GM10266 (cell line): ENCODE results near the gene SYNGR3.

ENCODE experiments used
- DNase-seq: peaks from one replicate; pipeline ENCODE4 v3.0.0; 2012; ENCODE audit errors: extremely low spot score
- TF ChIP-seq, protein P1 (sequence below): IDR thresholded peaks from 2 replicates; pipeline ENCODE4 v1.5.1; 2012; ENCODE audit warnings: mild to moderate bottlenecking, low read depth; ENCODE audit not compliant: control insufficient read depth, insufficient read depth; ENCODE audit errors: missing control alignments

The SYNGR3 gene

DNA sequence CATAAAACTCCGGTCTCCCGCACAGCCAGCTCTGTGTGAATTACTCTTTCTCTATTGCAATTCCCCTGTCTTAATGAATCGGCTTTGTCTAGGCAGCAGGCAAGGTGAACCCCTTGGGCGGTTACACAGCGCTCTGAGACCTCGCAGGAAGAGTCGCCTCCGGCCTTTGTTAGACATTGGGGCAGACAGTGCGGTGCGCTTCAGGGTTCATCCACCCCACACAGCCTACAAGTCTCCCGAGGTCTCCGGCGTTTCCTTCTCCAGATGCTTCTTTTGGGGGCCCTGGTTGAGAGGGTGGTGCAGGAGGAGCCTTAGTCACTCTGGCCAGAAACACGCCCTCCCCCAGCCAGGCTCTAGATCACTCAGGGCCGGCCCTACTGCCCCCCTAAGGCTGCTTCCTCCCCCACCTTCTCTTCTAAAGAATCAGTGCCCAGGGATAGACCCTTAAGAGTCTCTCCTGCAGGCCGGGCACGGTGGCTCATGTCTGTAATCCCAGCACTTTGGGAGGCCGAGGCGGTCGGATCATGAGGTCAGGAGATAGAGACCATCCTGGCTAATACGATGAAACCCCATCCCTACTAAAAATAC lies 45.1 kb upstream of the SYNGR3 start:
- TF ChIP-seq, protein P1, sequence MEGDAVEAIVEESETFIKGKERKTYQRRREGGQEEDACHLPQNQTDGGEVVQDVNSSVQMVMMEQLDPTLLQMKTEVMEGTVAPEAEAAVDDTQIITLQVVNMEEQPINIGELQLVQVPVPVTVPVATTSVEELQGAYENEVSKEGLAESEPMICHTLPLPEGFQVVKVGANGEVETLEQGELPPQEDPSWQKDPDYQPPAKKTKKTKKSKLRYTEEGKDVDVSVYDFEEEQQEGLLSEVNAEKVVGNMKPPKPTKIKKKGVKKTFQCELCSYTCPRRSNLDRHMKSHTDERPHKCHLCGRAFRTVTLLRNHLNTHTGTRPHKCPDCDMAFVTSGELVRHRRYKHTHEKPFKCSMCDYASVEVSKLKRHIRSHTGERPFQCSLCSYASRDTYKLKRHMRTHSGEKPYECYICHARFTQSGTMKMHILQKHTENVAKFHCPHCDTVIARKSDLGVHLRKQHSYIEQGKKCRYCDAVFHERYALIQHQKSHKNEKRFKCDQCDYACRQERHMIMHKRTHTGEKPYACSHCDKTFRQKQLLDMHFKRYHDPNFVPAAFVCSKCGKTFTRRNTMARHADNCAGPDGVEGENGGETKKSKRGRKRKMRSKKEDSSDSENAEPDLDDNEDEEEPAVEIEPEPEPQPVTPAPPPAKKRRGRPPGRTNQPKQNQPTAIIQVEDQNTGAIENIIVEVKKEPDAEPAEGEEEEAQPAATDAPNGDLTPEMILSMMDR = no peak
- DNase-seq = no peak

DNA sequence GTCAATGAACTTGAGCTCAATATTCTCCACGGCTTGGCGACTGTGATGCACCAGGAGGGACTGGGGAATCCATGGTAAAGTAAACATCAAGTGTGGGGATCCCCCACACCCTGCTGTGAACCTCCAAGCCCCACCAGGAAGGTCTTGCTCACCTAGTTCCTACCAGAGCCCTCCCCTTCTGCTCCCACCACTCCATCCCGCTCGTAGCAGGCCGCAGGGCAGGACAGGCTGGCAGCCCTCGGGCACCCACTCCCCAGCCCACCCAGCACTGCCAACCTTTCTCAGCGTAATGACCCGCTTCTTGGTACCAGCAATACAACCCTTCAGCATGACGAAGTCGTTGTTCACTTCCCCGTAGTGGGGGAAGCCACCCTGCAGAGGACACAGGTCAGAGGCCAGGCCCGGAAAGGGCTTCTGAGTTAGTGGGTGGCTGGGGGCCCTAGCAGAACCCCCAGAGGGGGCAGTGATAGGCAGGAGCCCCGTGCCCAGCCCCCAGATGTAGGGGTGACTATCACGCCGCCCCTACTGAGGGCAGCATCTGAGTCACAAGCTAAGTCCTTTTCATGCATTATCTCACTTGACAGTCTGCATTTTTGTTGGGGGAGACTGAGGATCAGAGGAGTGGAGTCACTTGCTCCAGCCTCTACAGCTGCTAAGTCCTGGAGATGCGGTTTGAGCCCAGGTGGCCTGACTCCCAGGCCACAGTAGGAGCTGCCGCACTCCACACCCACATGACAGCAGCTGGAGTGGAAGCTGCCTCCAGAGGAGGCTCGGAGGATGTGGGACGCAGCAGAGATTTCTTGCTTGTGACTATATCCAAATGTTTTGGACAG lies 44.0 kb upstream of the SYNGR3 start:
- DNase-seq = no peak
- TF ChIP-seq, protein P1 = no peak

DNA sequence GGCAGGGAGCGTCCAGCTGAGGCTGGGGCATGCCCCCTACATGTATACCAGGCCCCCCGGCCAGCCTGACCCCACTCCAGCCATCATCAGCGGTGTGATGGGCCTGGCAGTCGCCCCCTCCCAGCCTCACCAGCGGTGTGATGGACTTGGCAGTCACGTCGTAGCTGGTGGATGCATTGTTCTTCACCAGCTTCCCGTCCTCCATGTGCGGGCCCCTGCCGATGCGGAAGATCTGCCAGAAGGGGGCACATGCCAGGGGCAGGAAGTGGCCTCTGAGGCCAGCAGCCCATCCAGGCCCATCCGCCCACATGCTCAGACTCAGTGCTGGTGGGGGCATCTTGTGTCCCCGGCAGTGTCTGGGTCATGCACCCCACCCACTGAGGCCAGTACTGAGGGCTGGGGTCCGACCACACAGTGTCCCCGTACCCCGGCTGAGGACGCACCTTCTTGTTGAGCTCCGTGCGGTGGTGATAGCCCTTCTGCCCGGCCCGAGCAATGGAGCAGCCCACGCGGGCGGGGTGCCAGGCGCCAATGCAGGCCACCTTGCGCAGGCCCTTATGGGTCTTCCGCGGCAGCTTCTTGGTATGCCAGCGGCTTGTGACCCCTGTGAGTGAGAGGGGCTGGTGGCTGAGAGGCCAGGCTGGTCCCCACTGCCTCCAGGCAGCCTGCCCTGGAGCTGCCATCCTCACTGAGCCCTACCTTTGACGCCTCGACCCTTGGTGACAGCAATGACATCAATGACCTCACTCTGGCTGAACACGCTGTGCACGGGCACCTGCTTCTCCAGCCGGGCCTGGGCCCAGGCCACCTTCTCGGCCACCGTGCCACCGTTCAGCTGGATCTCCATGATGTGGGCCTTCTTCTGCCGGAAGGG lies 43.0 kb upstream of the SYNGR3 start:
- TF ChIP-seq, protein P1 = no peak
- no peak for DNase-seq

DNA sequence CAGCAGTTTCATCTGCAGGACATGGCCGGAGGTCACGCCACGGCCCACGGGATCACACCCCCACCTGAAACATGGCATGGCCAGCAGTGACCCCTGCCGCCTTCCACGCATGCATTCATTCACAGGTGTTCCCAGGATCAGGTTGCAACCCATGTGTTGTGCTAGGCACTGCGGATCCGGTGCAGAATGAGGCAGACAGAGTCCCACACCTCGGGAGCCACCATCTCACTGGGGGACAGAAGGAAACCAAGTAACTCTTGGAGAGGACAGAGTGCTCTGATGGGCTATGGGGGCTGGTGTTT lies 42.5 kb upstream of the SYNGR3 start:
- DNase-seq = no peak
- TF ChIP-seq, protein P1 = no peak

DNA sequence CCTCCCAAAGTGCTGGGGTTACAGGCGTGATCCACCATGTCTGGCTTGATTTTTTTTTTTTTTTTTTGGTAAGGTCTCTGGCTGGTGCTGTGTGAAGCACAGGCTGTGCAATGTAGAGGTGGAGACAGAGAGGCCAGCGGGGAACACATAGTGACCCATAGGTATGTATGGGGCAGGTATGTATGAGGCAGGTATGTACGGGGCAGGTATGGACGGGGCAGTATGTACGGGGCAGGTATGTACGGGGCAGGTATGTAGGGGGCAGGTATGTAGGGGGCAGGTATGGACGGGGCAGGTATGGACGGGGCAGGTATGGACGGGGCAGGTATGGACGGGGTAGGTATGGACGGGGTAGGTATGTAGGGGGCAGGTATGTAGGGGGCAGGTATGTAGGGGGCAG lies 40.3 kb upstream of the SYNGR3 start:
- no peak for DNase-seq
- TF ChIP-seq, protein P1 = no peak

DNA sequence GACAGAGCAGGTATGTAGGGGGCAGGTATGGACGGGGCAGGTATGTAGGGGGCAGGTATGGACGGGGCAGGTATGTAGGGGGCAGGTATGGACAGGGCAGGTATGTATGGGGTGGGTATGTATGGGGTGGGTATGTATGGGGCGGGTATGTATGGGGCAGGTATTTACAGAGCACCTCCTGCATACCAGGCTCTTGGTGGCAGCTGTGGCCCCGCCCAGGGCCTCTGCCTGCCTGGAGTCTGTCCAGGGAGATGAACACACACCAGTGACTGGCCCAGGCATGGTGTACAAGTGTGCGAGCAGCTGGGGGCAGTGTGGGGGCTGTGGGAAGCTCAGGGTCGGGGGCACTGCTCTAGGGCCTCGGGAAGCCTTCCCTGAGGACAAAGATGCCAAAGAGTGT lies 39.7 kb upstream of the SYNGR3 start:
- TF ChIP-seq, protein P1 = no peak
- DNase-seq = no peak

DNA sequence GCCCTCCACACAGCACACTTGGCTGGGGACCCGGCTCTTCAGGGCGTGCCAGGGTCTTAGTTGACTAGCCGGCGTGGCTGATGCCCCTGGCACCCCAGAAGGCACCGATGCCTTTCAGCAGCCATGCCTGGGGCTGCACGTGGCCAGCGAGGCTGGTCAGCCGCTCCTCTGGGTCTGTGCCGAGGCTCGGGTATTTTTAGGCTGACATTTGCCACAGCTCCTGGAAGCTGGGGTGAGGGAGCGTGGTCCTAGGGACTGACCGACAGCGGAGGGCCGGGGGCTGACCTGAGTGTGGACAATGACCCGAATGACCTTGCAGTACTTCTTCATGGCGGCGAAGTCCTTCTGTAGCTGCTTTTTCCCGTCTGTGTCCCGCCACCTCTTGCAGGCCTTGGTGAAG lies 39.2 kb upstream of the SYNGR3 start:
- TF ChIP-seq, protein P1 = no peak
- no peak for DNase-seq
